Uterus (tissue), 2 donors: ENCODE measurements around the gene AKAP12.

Experiments
- CTCF ChIP-seq, 4 experiments: fragments of 200-600 bp in 2 of 4; fragments of 450-650 bp in 2 of 4; sonication (generic) in 2 of 4; IDR thresholded peaks; one replicate each; pipeline ENCODE4 v1.5.1; 2016 to 2019; ENCODE audit warnings: antibody characterized with exemption in 4 of 4, mild to moderate bottlenecking in 2 of 4, moderate library complexity in 1 of 4
- POLR2A ChIP-seq, 2 donors: fragments of 450-650 bp; IDR thresholded peaks; one replicate each; pipeline ENCODE4 v1.6.1; 2016; ENCODE audit warnings: antibody characterized with exemption in 2 of 2, mild to moderate bottlenecking in 1 of 2, moderate library complexity in 1 of 2

- TF ChIP-seq CTCF (IDR thresholded peaks at IDR 0.05), result no peak
- no peak for TF ChIP-seq POLR2A (IDR thresholded peaks at IDR 0.05)
These were observed 67.7 kb downstream of the AKAP12 start for GRCh38 chr6:151307501-151307900.
